H9 (cell line): ENCODE measurements around the gene WDR44. TPM values are rescaled to one million over a fixed set of nuclear protein-coding genes. Genes with fewer than 3 reads are reported as not detected.

Experiments used
- DNase-seq: peaks from one replicate; pipeline ENCODE4 v3.0.0-alpha.2; 2017
- H2AFZ ChIP-seq: one replicate; pipeline ENCODE4 v1.6.1; 2013; ENCODE audit warnings: mild to moderate bottlenecking, low read length, control low read depth, moderate library complexity
- H2AK5ac ChIP-seq: 2 replicates; pipeline ENCODE4 v1.6.1; 2013; ENCODE audit warnings: low read length, control low read depth, mixed read lengths; ENCODE audit not compliant: insufficient read length
- H2BK120ac ChIP-seq: one replicate; pipeline ENCODE4 v1.6.1; 2013; ENCODE audit warnings: low read depth, mild to moderate bottlenecking, low read length, control low read depth, inconsistent platforms; ENCODE audit not compliant: poor library complexity, severe bottlenecking
- H2BK12ac ChIP-seq: 2 replicates; pipeline ENCODE4 v1.6.1; 2013; ENCODE audit warnings: low read length, control low read depth, mixed read lengths, low read depth; ENCODE audit not compliant: insufficient read length
- H2BK15ac ChIP-seq: 2 replicates; pipeline ENCODE4 v1.6.1; 2013; ENCODE audit warnings: low read depth, low read length, control low read depth
- H2BK20ac ChIP-seq: one replicate; pipeline ENCODE4 v1.6.1; 2013; ENCODE audit warnings: low read depth, mild to moderate bottlenecking, low read length, control low read depth, inconsistent platforms; ENCODE audit not compliant: poor library complexity, severe bottlenecking
- H2BK5ac ChIP-seq: 2 replicates; pipeline ENCODE4 v1.6.1; 2013; ENCODE audit warnings: low read length, control low read depth, mixed read lengths; ENCODE audit not compliant: insufficient read length
- H3K14ac ChIP-seq: 2 replicates; pipeline ENCODE4 v1.6.1; 2013; ENCODE audit warnings: low read length, control low read depth; ENCODE audit not compliant: insufficient read depth
- H3K18ac ChIP-seq: 2 replicates; pipeline ENCODE4 v1.6.1; 2013; ENCODE audit warnings: low read depth, mild to moderate bottlenecking, mixed read lengths, low read length, control low read depth; ENCODE audit not compliant: insufficient read length
- H3K23ac ChIP-seq: 2 replicates; pipeline ENCODE4 v1.6.1; 2013; ENCODE audit warnings: low read length, control low read depth, mixed read lengths, low read depth; ENCODE audit not compliant: insufficient read length
- H3K23me2 ChIP-seq: 2 replicates; pipeline ENCODE4 v1.6.1; 2013; ENCODE audit warnings: low read depth, mild to moderate bottlenecking, mixed read lengths, low read length, control low read depth; ENCODE audit not compliant: insufficient read length, poor library complexity, severe bottlenecking
- H3K27ac ChIP-seq: 2 replicates; pipeline ENCODE4 v1.5.1; 2013; ENCODE audit warnings: low read length, control low read depth, mixed read lengths, low read depth; ENCODE audit not compliant: insufficient read length
- H3K27me3 ChIP-seq: 2 replicates; pipeline ENCODE4 v1.6.1; 2013; ENCODE audit warnings: low read length, control low read depth, inconsistent platforms; ENCODE audit not compliant: insufficient read depth
- H3K4ac ChIP-seq: 2 replicates; pipeline ENCODE4 v1.6.1; 2013; ENCODE audit warnings: low read depth, mild to moderate bottlenecking, control low read depth, inconsistent platforms, low read length, moderate library complexity
- H3K4me1 ChIP-seq: 2 replicates; pipeline ENCODE4 v1.6.1; 2013; ENCODE audit warnings: low read length, control low read depth, inconsistent platforms; ENCODE audit not compliant: insufficient read depth
- H3K4me2 ChIP-seq: 2 replicates; pipeline ENCODE4 v1.6.1; 2013; ENCODE audit warnings: low read length, control low read depth, mixed read lengths; ENCODE audit not compliant: insufficient read length, insufficient read depth
- H3K56ac ChIP-seq: 2 replicates; pipeline ENCODE4 v1.6.1; 2013; ENCODE audit warnings: low read depth, mild to moderate bottlenecking, mixed read lengths, low read length, control low read depth; ENCODE audit not compliant: insufficient read length
- H3K79me1 ChIP-seq: 2 replicates; pipeline ENCODE4 v1.6.1; 2013; ENCODE audit warnings: low read depth, mild to moderate bottlenecking, moderate library complexity, low read length, control low read depth, inconsistent platforms; ENCODE audit not compliant: insufficient read depth, poor library complexity, severe bottlenecking
- H3K79me2 ChIP-seq: 2 replicates; pipeline ENCODE4 v1.6.1; 2013; ENCODE audit warnings: low read length, control low read depth, inconsistent platforms; ENCODE audit not compliant: insufficient read depth
- H3K9ac ChIP-seq: 2 replicates; pipeline ENCODE4 v1.6.1; 2013; ENCODE audit warnings: low read length, control low read depth, mixed read lengths; ENCODE audit not compliant: insufficient read length; ENCODE audit errors: extremely low read depth
- H3K9me3 ChIP-seq: one replicate; pipeline ENCODE4 v1.6.1; 2013; ENCODE audit warnings: low read depth, low read length, inconsistent platforms; ENCODE audit not compliant: control insufficient read depth
- H3T11ph ChIP-seq: one replicate; pipeline ENCODE4 v1.6.1; 2013; ENCODE audit warnings: mild to moderate bottlenecking, low read length, control low read depth, inconsistent platforms
- H4K20me1 ChIP-seq: one replicate; pipeline ENCODE4 v1.6.1; 2013; ENCODE audit not compliant: control insufficient read depth, insufficient read length, insufficient read depth
- H4K5ac ChIP-seq: 2 replicates; pipeline ENCODE4 v1.6.1; 2013; ENCODE audit warnings: low read depth, mild to moderate bottlenecking, mixed read lengths, low read length, control low read depth; ENCODE audit not compliant: insufficient read length
- H4K8ac ChIP-seq: replicated peaks from 2 replicates; pipeline ENCODE4 v1.6.1; 2013; ENCODE audit warnings: low read length, control low read depth, mixed read lengths, low read depth; ENCODE audit not compliant: insufficient read length
- H4K91ac ChIP-seq: 2 replicates; pipeline ENCODE4 v1.6.1; 2013; ENCODE audit warnings: low read depth, mild to moderate bottlenecking, moderate library complexity, mixed read lengths, low read length, control low read depth; ENCODE audit not compliant: insufficient read length
- H3K27ac Mint-ChIP-seq, 3 experiments: 2 replicates in 2 of 3; 3 replicates in 1 of 3; pipeline ENCODE4 v1.8.0; 2020 to 2021; ENCODE audit warnings: mixed read lengths in 3 of 3, mild to moderate bottlenecking in 1 of 3, moderate library complexity in 1 of 3
- H3K27me3 Mint-ChIP-seq: 2 replicates; pipeline ENCODE4 v1.8.0; 2021; ENCODE audit warnings: low read depth, mild to moderate bottlenecking, moderate library complexity, mixed read lengths
- H3K36me3 Mint-ChIP-seq, 3 experiments: 2 replicates in 2 of 3; 3 replicates in 1 of 3; pipeline ENCODE4 v1.8.0; 2020 to 2021; ENCODE audit warnings: low read depth in 3 of 3, mixed read lengths in 3 of 3; ENCODE audit not compliant: insufficient read depth in 1 of 3
- H3K4me1 Mint-ChIP-seq, 2 experiments: 2 replicates each; pipeline ENCODE4 v1.8.0; 2020; ENCODE audit warnings: mixed read lengths in 2 of 2
- H3K4me3 Mint-ChIP-seq, 2 experiments: 2 replicates in 1 of 2; 3 replicates in 1 of 2; pipeline ENCODE4 v1.8.0; 2020 to 2021; ENCODE audit warnings: mild to moderate bottlenecking in 2 of 2, mixed read lengths in 2 of 2, moderate library complexity in 1 of 2
- H3K9me3 Mint-ChIP-seq, 2 experiments: 2 replicates in 1 of 2; 3 replicates in 1 of 2; pipeline ENCODE4 v1.8.0; 2020; ENCODE audit warnings: mild to moderate bottlenecking in 2 of 2, mixed read lengths in 2 of 2, moderate library complexity in 1 of 2
- WGBS: extraction: QIAGEN DNeasy Blood & Tissue Kit; methylation state at CpG from one replicate; pipeline ENCODE4 v1.1.7; 2013; ENCODE audit warnings: missing lambda C conversion rate, low lambda C conversion rate, mixed read lengths; ENCODE audit not compliant: insufficient read length; ENCODE audit errors: extremely low coverage; 5-methylcytosine and 5-hydroxymethylcytosine counted together
- total RNA-seq: library from RNA; stranded (reverse); gene quantifications from 2 replicates; pipeline ENCODE4 v1.2.1, GENCODE V29; 2021
- TF ChIP-seq, protein P1 (sequence below): fragments of 200-600 bp; sonication (generic); conservative IDR thresholded peaks from 3 replicates; pipeline ENCODE4 v1.8.0; 2021; ENCODE audit warnings: antibody characterized with exemption, mild to moderate bottlenecking

WDR44 gene
- total RNA-seq, 1 experiment from 2014 or later: 29.6 TPM

DNA sequence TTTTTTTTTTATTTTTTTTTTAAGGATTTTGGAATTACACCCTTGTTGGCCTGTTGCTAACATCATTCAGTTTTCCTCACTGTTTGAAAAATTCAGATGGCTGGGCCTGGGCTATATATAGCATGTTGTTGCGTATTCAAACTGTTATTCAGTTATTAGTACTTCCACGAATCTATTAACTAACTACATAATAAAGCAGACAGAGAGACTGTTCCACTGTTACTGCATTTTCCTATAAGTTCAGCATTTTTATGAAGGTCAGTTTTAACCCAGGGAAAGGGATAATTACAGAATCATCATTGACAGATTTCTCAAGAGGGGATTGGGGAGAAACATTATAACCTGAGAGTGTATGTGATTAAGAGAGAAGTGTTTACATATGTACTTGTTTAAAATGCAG is 152.8 kb downstream of the WDR44 start:
- Histone ChIP-seq H3K23me2 (peaks cover 9% of the 10 kb centered on the region), H3K9me3 (peaks cover 18% of the 10 kb centered on the region), H3K4me2 (peak overlapping the region; percentile 36), H3K18ac (no peak overlapping the region), H2BK20ac (no peak overlapping the region), H4K8ac (no peak overlapping the region), H2AFZ (no peak overlapping the region), H2BK12ac (no peak overlapping the region), H3K9ac (no peak overlapping the region), H2BK15ac (no peak overlapping the region), H4K5ac (no peak overlapping the region), H4K20me1 (no peaks in the 10 kb centered on the region), H3K27ac (no peak overlapping the region), H2BK120ac (no peak overlapping the region), H3K23ac (no peak overlapping the region), H3K79me2 (no peaks in the 10 kb centered on the region), H2AK5ac (no peak overlapping the region), H3K79me1 (no peaks in the 10 kb centered on the region), H3T11ph (no peak overlapping the region), H3K4ac (no peak overlapping the region), H3K4me1 (peaks cover 2% of the 10 kb centered on the region; the same call in 1 of the 2 replicates), H4K91ac (no peak overlapping the region), H2BK5ac (no peak overlapping the region), H3K14ac (no peak overlapping the region), H3K27me3 (peaks cover 6% of the 10 kb centered on the region; the same call in 1 of the 2 replicates), H3K56ac (no peak overlapping the region)
- Mint-ChIP-seq H3K27me3 (peaks cover 30% of the 10 kb centered on the region), H3K27ac (0 out of 7 replicates have a peak overlapping the region, but pooled peaks of 1 of the 3 experiments have one; percentile 70), H3K4me3 (peak overlapping the region in 1 of 2 experiments; percentile 37; a peak in 1 of 5 replicates), H3K9me3 (peaks cover 9 to 53% of the 10 kb centered on the region in 2 experiments; a peak in 4 of 5 replicates), H3K36me3 (peaks cover 2 to 11% (median 2%) of the 10 kb centered on the region in 3 experiments; a peak in 5 of 7 replicates), H3K4me1 (peaks cover 22 to 34% of the 10 kb centered on the region in 2 experiments)
- no peak for DNase-seq
- WGBS: no CpG with 5 or more reads among the region's 2 CpGs
- TF ChIP-seq, protein P1, sequence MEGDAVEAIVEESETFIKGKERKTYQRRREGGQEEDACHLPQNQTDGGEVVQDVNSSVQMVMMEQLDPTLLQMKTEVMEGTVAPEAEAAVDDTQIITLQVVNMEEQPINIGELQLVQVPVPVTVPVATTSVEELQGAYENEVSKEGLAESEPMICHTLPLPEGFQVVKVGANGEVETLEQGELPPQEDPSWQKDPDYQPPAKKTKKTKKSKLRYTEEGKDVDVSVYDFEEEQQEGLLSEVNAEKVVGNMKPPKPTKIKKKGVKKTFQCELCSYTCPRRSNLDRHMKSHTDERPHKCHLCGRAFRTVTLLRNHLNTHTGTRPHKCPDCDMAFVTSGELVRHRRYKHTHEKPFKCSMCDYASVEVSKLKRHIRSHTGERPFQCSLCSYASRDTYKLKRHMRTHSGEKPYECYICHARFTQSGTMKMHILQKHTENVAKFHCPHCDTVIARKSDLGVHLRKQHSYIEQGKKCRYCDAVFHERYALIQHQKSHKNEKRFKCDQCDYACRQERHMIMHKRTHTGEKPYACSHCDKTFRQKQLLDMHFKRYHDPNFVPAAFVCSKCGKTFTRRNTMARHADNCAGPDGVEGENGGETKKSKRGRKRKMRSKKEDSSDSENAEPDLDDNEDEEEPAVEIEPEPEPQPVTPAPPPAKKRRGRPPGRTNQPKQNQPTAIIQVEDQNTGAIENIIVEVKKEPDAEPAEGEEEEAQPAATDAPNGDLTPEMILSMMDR: no peak
